Measurements from ENCODE around the gene SLC6A19.

Gene SLC6A19

GRCh38 chr5:1245905-1246576, 44.6 kb downstream of the SLC6A19 start:
- no peak for DNase-seq (ENCODE audit: low spot score)
- Histone ChIP-seq H3K4me3 (no peak overlapping the region), H3K27ac (no peak overlapping the region)
- TF ChIP-seq, protein P1, sequence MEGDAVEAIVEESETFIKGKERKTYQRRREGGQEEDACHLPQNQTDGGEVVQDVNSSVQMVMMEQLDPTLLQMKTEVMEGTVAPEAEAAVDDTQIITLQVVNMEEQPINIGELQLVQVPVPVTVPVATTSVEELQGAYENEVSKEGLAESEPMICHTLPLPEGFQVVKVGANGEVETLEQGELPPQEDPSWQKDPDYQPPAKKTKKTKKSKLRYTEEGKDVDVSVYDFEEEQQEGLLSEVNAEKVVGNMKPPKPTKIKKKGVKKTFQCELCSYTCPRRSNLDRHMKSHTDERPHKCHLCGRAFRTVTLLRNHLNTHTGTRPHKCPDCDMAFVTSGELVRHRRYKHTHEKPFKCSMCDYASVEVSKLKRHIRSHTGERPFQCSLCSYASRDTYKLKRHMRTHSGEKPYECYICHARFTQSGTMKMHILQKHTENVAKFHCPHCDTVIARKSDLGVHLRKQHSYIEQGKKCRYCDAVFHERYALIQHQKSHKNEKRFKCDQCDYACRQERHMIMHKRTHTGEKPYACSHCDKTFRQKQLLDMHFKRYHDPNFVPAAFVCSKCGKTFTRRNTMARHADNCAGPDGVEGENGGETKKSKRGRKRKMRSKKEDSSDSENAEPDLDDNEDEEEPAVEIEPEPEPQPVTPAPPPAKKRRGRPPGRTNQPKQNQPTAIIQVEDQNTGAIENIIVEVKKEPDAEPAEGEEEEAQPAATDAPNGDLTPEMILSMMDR (IDR thresholded peaks at IDR 0.05): no peak

DNA sequence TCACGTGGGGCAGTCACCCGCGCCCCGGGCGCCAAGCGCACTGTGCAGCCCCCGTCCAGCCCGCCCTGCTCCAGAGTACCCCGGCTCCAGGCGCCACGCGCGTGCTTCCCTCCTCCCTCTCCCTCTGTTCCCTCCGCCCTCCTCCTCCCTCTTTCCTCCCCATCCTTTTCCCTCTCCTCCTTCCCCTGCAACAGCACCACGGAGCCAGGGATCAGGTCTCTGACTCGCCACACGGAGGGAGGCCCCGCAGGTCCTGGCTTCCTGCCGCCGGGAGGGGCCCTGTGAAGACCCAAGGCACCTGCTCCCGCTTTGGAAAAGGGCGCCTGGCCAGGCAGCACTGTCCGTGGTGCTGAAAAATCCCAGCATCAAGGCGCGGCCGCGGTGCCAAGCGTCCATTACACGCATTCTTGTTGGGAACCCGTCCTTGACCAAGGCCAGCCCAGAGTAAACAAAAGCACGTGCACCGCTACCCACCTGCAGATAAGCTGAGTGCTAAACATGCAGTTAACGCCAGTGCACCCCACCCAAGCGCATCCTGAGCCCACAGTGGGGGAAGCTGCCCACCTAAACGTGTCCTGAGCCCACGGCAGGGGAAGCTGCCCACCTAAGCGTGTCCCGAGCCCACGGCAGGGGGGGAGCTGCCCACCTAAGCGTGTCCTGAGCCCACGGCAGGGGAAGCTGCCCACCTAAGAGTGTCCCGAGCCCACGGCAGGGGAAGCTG, 45.5 kb downstream of the SLC6A19 start:
- Histone ChIP-seq H3K27ac (no peak overlapping the region), H3K4me3 (no peak overlapping the region)
- no peak for DNase-seq (ENCODE audit: low spot score)
- TF ChIP-seq, protein P1 (IDR thresholded peaks at IDR 0.05): no peak

DNA sequence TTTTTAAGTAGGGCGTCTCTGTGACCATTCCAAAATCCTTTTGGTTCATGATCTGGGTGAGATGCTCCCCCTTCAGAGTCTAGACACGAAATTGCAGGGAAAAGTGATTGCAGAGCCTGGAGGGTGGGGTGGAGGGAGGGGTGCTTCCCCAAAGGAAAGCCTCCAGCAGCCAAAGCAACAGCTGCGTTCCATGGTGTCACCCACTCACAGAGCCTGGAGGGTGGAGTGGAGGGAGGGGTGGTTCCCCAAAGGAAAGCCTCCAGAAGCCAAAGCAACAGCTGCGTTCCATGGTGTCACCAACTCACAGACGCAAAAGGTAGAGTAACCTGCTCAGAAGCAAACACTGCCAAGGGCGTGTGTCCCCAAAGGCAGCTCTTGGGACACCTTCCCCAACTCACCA, 46.4 kb downstream of the SLC6A19 start:
- DNase-seq (ENCODE audit: low spot score): no peak
- Histone ChIP-seq H3K4me3 (no peak overlapping the region), H3K27ac (no peak overlapping the region)
- TF ChIP-seq, protein P1 (IDR thresholded peaks at IDR 0.05): no peak

DNA sequence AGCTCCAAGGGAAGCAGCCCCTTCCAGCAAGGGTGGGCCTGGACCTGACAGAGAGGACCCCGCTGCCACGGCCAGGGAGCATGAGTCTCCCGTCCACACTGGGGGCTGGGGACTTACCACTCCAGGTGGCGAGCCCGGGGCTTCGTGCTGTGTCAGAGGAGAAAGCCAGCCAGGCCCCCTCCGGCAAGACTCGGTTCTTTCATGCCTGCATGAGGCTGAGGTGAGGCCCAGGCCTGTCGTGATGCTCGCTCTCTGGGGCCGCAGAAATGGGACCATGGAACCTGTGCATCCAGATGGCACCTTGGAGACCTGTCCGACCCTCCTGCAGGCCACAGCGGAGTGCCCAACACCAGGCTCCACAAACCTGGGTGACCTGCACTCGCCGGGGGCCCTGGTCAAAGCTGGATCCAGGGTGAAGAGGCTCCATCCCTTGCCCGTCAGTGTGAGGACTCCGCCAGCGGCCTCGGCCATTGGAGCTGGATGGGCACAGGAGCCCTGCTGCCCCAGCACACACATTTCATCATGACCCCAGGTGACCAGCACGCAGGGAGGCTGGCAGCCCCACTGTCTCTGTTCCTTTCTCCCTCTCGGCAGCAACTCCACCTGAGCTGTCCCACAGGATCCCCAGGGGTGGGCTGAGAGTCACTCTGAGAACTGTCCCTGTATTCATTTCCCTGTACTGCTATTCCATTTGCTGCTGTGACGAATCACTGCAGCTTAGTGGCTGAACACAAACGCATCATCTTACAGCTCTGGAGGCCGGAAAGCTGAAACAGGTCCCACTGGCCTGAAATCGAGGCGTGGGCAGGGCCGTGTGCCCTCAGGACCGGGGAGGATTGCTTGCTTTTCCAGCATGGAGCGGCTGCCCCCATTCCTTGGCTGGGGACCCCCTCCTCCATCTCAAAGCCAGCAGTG, 48.2 kb downstream of the SLC6A19 start:
- TF ChIP-seq, protein P1 (IDR thresholded peaks at IDR 0.05): no peak
- DNase-seq (ENCODE audit: low spot score): no peak
- H3K27ac ChIP-seq: no peak overlapping the region
- no peak overlapping the region for H3K4me3 ChIP-seq

GRCh38 chr5:1251678-1252580, 50.5 kb downstream of the SLC6A19 start:
- H3K27ac ChIP-seq: no peak overlapping the region

GRCh38 chr5:1252681-1253080, 51.3 kb downstream of the SLC6A19 start:
- Histone ChIP-seq H3K4me3 (no peak overlapping the region), H3K27ac (no peak overlapping the region)
- TF ChIP-seq, protein P1 (IDR thresholded peaks at IDR 0.05): no peak
- DNase-seq (ENCODE audit: low spot score): no peak

More at GRCh38 chr5:1251678-1252580, 50.5 kb downstream of the SLC6A19 start:
- H3K4me3 ChIP-seq: no peak overlapping the region
- TF ChIP-seq, protein P1 (IDR thresholded peaks at IDR 0.05): no peak
- no peak for DNase-seq (ENCODE audit: low spot score)

Measured in coronary artery (tissue), 2 donors.